Stimulated activated CD8-positive, alpha-beta memory T cell treated with anti-CD3 and anti-CD28 coated beads, Interleukin-15, amount 100 ng/mL, for 48 hours (primary cell): Measurements from ENCODE around the gene RNF114.
"Not testable (repeated sequence)": the region's sequence is repeated elsewhere in the genome, so short reads cannot be mapped to it uniquely, and the experiment has no call there.

Experiments
- DNase-seq, 2 donors: peaks; one replicate each; pipeline ENCODE4 v3.0.0-alpha.2; 2020; ENCODE audit warnings: low read depth in 2 of 2

RNF114 gene

GRCh38 chr20:49936153-49937026, at the start of gene RNF114:
RNF114 (plus strand) TSS chr20:49936397; CDS start chr20:49936413, 16 bp downstream.
- DNase-seq: peak; percentile 84 to 85

GRCh38 chr20:49886571-49887213, 49.5 kb upstream of the RNF114 start:
- DNase-seq: no peak

- DNase-seq: no peak
These were observed 48.7 kb upstream of the RNF114 start for GRCh38 chr20:49887251-49888211.

- DNase-seq: peak; percentile 32 to 38
These were observed 47.8 kb upstream of the RNF114 start for GRCh38 chr20:49888212-49889000.

GRCh38 chr20:49889001-49889934, 46.9 kb upstream of the RNF114 start:
- no peak for DNase-seq

GRCh38 chr20:49889935-49890333, 46.3 kb upstream of the RNF114 start:
- no peak for DNase-seq

GRCh38 chr20:49890471-49891361, 45.5 kb upstream of the RNF114 start:
- DNase-seq: no peak

- DNase-seq: no peak
These were observed 44.6 kb upstream of the RNF114 start for GRCh38 chr20:49891476-49892110.

GRCh38 chr20:49892260-49892659, 43.9 kb upstream of the RNF114 start:
- DNase-seq: no peak

GRCh38 chr20:49892817-49893216, 43.4 kb upstream of the RNF114 start:
- no peak for DNase-seq

- peak; percentile 42 to 57 for DNase-seq
These were observed 42.7 kb upstream of the RNF114 start for GRCh38 chr20:49893242-49894072.

GRCh38 chr20:49894073-49894470, 42.1 kb upstream of the RNF114 start:
- no peak for DNase-seq

GRCh38 chr20:49895474-49896093, 40.6 kb upstream of the RNF114 start:
- DNase-seq: not testable (repeated sequence)

- DNase-seq: no peak
These were observed 40.0 kb upstream of the RNF114 start for GRCh38 chr20:49896204-49896603.

GRCh38 chr20:49899541-49900383, 36.4 kb upstream of the RNF114 start:
- no peak for DNase-seq

GRCh38 chr20:49901588-49901987, 34.6 kb upstream of the RNF114 start:
- no peak for DNase-seq
